ENCODE measurements around the gene TCF4.

The TCF4 gene

GRCh38 chr18:55317864-55318263 is 270.1 kb downstream of the TCF4 start:
- DNase-seq: no peak

GRCh38 chr18:55317324-55317723 is 270.7 kb downstream of the TCF4 start:
- no peak for DNase-seq

GRCh38 chr18:55316486-55317184 is 271.4 kb downstream of the TCF4 start:
- no peak for DNase-seq

- no peak for DNase-seq
Observed at GRCh38 chr18:55314615-55315237, 273.3 kb downstream of the TCF4 start.

GRCh38 chr18:55314031-55314430 is 274.0 kb downstream of the TCF4 start:
- DNase-seq: no peak

- no peak for DNase-seq
Observed at GRCh38 chr18:55310863-55311262, 277.1 kb downstream of the TCF4 start.

- no peak for DNase-seq
Observed at GRCh38 chr18:55310044-55310676, 277.8 kb downstream of the TCF4 start.

- no peak for DNase-seq
Observed at GRCh38 chr18:55309249-55309648, 278.7 kb downstream of the TCF4 start.

- DNase-seq: no peak
Observed at GRCh38 chr18:55307505-55307904, 280.5 kb downstream of the TCF4 start.

- DNase-seq: no peak
Observed at GRCh38 chr18:55306359-55307024, 281.5 kb downstream of the TCF4 start.

GRCh38 chr18:55302167-55302833 is 285.7 kb downstream of the TCF4 start:
- DNase-seq: no peak

- DNase-seq: no peak
Observed at GRCh38 chr18:55301824-55302166, 286.2 kb downstream of the TCF4 start.

GRCh38 chr18:55300936-55301531 is 287.0 kb downstream of the TCF4 start:
- DNase-seq: no peak

- DNase-seq: no peak
Observed at GRCh38 chr18:55300421-55300935, 287.5 kb downstream of the TCF4 start.

- DNase-seq: no peak
Observed at GRCh38 chr18:55296778-55297177, 291.2 kb downstream of the TCF4 start.

- DNase-seq: no peak
Observed at GRCh38 chr18:55296115-55296514, 291.9 kb downstream of the TCF4 start.

- no peak for DNase-seq
Observed at GRCh38 chr18:55290898-55291297, 297.1 kb downstream of the TCF4 start.

- no peak for DNase-seq
Observed at GRCh38 chr18:55289775-55290174, 298.2 kb downstream of the TCF4 start.

- no peak for DNase-seq
Observed at GRCh38 chr18:55289048-55289447, 298.9 kb downstream of the TCF4 start.

GRCh38 chr18:55287935-55288868 is 299.8 kb downstream of the TCF4 start:
- no peak for DNase-seq

- no peak for DNase-seq
Observed at GRCh38 chr18:55287149-55287806, 300.7 kb downstream of the TCF4 start.
